IPS-18c (cell line): ENCODE data around the gene IQSEC3.

Source experiments
- H3K4me3 ChIP-seq: 2 replicates; pipeline ENCODE4 v1.7.0; 2013; ENCODE audit warnings: low read depth, mild to moderate bottlenecking, low read length, moderate library complexity; ENCODE audit not compliant: insufficient read depth
- H3K9me3 ChIP-seq: one replicate; pipeline ENCODE4 v1.6.1; 2013; ENCODE audit warnings: mild to moderate bottlenecking, low read length, moderate library complexity; ENCODE audit not compliant: control insufficient read depth, insufficient read depth

IQSEC3 gene

GRCh38 chr12:203462-204260, 137.1 kb downstream of the IQSEC3 start:
- H3K4me3 ChIP-seq: peak overlapping the region; percentile 64

DNA sequence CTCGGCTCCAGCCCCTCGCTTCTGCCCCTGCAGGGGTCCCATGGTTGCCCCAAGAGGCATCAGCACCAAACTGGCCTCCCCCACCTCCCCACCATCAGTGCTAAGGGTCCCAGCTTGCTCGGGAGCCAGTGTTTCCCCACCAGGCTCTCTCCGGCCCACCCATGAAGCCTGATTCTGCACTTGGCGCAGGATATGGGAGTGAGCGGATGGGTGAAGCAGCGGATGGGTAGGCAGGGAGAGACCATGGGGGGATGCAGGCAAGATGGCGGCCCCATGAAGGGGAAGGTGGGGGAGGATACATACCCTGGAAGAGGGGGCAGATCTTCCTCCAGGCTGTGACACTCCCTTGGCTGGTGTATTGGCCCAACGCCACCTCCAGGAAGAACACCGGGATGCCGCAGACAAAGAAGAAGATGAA, 137.7 kb downstream of the IQSEC3 start:
- H3K4me3 ChIP-seq: peak overlapping the region; percentile 64
- H3K9me3 ChIP-seq: no peaks in the 10 kb centered on the region

More at GRCh38 chr12:203462-204260, 137.1 kb downstream of the IQSEC3 start:
- no peaks in the 10 kb centered on the region for H3K9me3 ChIP-seq

- no peaks in the 10 kb centered on the region for H3K9me3 ChIP-seq
- no peak overlapping the region for H3K4me3 ChIP-seq
Measured at GRCh38 chr12:205026-205425, 138.5 kb downstream of the IQSEC3 start.

DNA sequence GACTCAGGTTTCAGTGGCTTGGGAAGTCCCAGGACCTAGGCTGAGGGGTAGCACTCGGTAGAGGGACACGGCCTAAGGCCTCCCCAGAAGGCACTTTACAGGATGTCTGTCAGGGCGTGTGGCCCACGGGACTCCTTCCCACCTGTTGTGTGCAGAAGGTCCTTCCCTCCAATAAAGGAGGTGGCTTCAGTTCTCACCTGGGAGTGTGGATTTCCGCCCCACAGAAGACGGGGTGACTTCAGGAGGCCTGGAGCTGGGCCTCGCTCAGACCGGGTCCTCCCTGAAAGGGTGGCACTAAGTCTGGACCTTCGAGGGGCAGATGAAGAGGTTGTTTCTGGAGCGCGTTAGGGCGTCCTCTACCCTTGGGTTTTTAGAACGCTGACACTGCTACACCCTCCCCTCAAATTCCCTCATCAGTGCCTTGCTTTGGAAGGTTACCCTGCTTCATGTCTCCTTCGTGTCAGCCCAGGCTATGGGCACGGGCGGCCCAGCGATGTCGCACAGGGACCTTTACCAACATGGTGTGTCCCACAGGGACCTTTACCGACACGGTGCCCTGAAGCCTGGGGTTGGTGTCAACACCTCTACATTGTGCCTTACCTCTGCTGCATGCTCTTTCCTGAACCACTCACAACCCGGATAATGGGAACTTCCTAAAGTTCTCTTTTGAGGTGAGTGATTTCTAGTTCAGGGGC, 140.3 kb downstream of the IQSEC3 start:
- Histone ChIP-seq H3K9me3 (no peaks in the 10 kb centered on the region), H3K4me3 (no peak overlapping the region)

- no peak overlapping the region for H3K4me3 ChIP-seq
- H3K9me3 ChIP-seq: no peaks in the 10 kb centered on the region
Measured at GRCh38 chr12:207804-208203, 141.2 kb downstream of the IQSEC3 start.

GRCh38 chr12:208813-209212, 142.2 kb downstream of the IQSEC3 start:
- H3K9me3 ChIP-seq: no peaks in the 10 kb centered on the region
- no peak overlapping the region for H3K4me3 ChIP-seq

- no peaks in the 10 kb centered on the region for H3K9me3 ChIP-seq
- H3K4me3 ChIP-seq: no peak overlapping the region
Measured at GRCh38 chr12:209246-209645, 142.7 kb downstream of the IQSEC3 start.

DNA sequence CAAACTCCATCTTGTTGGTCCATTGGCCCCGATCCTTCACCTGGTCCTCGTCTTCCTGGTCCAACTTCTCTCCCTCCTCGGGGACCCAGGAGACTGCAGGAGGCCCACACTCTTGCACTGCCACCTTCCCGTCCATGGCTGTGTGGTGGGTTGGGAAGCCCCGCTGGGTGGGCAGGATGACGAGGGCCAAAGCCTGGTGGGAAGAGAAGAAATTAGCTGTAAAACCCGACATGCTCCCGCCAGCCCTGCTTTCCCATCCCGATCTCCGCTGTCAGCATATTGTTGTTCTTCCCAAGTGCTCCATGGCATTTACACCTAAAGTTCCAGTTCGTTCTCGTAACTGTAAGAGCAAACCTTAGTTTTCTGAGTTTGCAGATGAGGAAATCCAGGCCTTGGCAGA, 143.3 kb downstream of the IQSEC3 start:
- no peak overlapping the region for H3K4me3 ChIP-seq
- H3K9me3 ChIP-seq: no peaks in the 10 kb centered on the region

GRCh38 chr12:210277-211141, 143.9 kb downstream of the IQSEC3 start:
- no peak overlapping the region for H3K4me3 ChIP-seq
- no peaks in the 10 kb centered on the region for H3K9me3 ChIP-seq

- H3K4me3 ChIP-seq: no peak overlapping the region
- no peaks in the 10 kb centered on the region for H3K9me3 ChIP-seq
Measured at GRCh38 chr12:211142-211465, 144.5 kb downstream of the IQSEC3 start.

DNA sequence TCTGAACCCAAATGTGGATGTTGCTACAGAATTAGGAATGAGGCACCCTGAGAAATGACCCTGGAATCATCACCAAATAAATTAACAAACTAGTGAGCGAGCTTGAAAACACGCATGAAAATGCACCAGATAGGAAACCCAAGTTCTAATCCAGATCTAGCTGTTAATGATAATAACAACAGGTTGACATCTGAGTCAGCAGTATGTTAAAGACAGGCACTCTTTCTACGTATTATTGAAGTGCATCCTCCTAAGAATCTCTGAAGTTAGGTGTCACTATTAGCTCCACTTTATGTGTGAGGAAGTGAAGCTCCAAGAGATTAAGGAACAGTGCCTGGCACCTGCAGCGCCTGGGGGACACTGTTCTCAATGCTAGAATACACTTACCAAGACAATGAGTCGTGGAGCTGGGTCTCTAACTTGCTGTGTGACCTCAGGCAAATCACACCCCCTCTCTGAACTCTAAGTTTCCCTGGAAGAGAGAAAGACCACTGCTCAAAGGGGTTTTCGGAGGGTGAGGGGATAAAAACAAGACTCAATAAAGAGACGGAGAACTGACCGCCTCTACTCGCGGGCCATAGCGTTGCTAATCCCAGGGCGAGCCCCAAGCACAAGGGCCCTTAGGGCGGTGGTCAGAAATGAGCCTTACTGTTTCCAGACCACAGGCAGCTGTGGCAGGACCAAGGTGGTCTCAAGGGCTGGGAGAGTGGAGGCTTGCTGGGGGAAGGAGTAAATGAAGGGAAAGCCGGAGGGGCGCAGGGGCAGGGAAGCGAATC, 145.3 kb downstream of the IQSEC3 start:
- H3K4me3 ChIP-seq: no peak overlapping the region

DNA sequence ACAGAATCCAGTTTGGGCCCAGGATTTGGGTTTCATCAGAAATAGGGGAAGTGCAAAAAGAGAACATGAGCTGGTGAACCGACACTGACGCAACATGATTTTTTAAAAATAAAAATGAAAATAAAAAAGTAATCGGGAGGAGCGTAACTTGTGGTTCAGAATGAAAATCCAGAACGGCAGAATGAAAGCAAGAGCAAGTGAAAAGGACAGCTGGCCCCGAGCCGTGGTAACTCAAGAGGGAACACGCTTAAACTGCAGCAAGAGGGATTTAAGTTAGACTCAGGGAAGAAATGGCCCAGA, 145.8 kb downstream of the IQSEC3 start:
- Histone ChIP-seq H3K4me3 (no peak overlapping the region), H3K9me3 (no peaks in the 10 kb centered on the region)

More for the DNA sequence above, 145.3 kb downstream of the IQSEC3 start:
- H3K9me3 ChIP-seq: no peaks in the 10 kb centered on the region

GRCh38 chr12:212715-213526, 146.4 kb downstream of the IQSEC3 start:
- no peak overlapping the region for H3K4me3 ChIP-seq
- H3K9me3 ChIP-seq: no peaks in the 10 kb centered on the region

DNA sequence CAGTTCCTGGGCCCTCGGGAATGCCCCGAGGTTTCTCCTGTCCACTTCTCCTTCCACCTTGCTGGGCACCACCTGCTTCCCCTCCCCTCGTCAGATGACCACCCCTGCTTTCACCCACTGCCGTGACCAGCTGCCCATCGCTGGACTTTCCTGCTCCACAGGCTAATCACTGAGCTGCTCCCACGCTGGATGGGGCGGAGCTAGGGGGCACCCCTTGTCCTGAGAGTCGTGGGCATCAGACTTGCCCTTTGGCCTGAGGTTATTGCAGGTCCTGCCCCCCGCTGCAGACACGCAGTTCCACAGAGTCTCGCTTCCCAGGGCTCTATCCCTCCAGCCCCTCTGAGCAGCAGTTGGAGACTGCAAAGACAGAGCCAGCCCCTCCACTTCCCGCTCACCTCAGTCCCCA, 147.0 kb downstream of the IQSEC3 start:
- H3K4me3 ChIP-seq: no peak overlapping the region
- no peaks in the 10 kb centered on the region for H3K9me3 ChIP-seq

GRCh38 chr12:214003-214741, 147.6 kb downstream of the IQSEC3 start, which contains the start of gene SLC6A12:
Gene SLC6A12 (minus strand): TSS chr12:214157. CDS start chr12:209986, 4,171 bp downstream.
- Histone ChIP-seq H3K9me3 (no peaks in the 10 kb centered on the region), H3K4me3 (no peak within 1 kb of the TSS)

DNA sequence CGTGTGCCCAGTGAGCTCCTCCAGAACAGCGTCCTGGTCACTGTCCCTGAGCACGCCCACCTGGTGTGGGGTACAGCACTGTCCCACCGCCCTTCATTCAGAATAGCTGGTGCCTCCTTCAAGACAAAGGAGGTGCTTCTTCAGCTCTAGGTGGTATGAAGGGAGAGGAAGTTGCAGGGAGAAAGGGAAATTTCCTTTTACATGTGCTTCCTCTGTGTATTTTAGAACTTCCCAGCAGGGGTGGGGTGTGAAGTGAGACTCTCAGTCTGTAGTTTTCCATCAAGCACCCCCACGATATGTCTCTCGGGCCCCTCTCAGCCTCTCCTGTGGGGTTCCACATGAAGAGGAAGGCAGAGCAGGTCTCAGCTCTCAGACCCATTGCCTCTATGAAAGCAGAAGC, 148.5 kb downstream of the IQSEC3 start:
- H3K4me3 ChIP-seq: no peak overlapping the region
- H3K9me3 ChIP-seq: no peaks in the 10 kb centered on the region
